OCI-LY1 (cell line): Measurements from ENCODE around the gene ZSWIM8.

Source experiments
- H2AFZ ChIP-seq: fragments of 200-600 bp; sonication (generic), shearing (Covaris generic); 2 replicates; pipeline ENCODE4 v1.6.0; 2014; ENCODE audit warnings: antibody characterized with exemption, mild to moderate bottlenecking, low read length
- H3F3A ChIP-seq: fragments of 200-600 bp; sonication (generic), shearing (Covaris generic); 2 replicates; pipeline ENCODE4 v1.6.0; 2014; ENCODE audit warnings: mild to moderate bottlenecking, antibody characterized with exemption, low read length, moderate library complexity; ENCODE audit not compliant: insufficient read depth
- H3K27ac ChIP-seq: fragments of 200-600 bp; sonication (generic); 2 replicates; pipeline ENCODE4 v1.5.1; 2014; ENCODE audit warnings: low read length, mixed run types, mild to moderate bottlenecking, low read depth; ENCODE audit not compliant: poor library complexity, severe bottlenecking
- H3K27me3 ChIP-seq: fragments of 200-600 bp; sonication (generic); 2 replicates; pipeline ENCODE4 v1.6.0; 2014; ENCODE audit warnings: antibody characterized with exemption, mild to moderate bottlenecking, low read length, moderate library complexity; ENCODE audit not compliant: insufficient read depth
- H3K36me3 ChIP-seq: fragments of 200-600 bp; sonication (generic); 2 replicates; pipeline ENCODE4 v1.6.1; 2014; ENCODE audit warnings: mild to moderate bottlenecking, antibody characterized with exemption, low read length, moderate library complexity, mixed read lengths; ENCODE audit not compliant: insufficient read depth
- H3K4me1 ChIP-seq: fragments of 200-600 bp; sonication (generic); 2 replicates; pipeline ENCODE4 v1.5.1; 2014; ENCODE audit warnings: mild to moderate bottlenecking, low read length, moderate library complexity; ENCODE audit not compliant: insufficient read depth, severe bottlenecking
- H3K4me2 ChIP-seq: fragments of 200-600 bp; sonication (generic), shearing (Covaris generic); 2 replicates; pipeline ENCODE4 v1.6.1; 2014; ENCODE audit warnings: low read length
- H3K4me3 ChIP-seq: fragments of 200-600 bp; sonication (generic); 2 replicates; pipeline ENCODE4 v1.5.1; 2014; ENCODE audit warnings: low read length, low read depth, mild to moderate bottlenecking, mixed read lengths; ENCODE audit not compliant: poor library complexity, severe bottlenecking
- H3K79me2 ChIP-seq: fragments of 200-600 bp; shearing (Covaris generic); 2 replicates; pipeline ENCODE4 v1.6.1; 2016; ENCODE audit warnings: mixed run types, low read length, mixed read lengths; ENCODE audit not compliant: insufficient read depth
- H3K9ac ChIP-seq: fragments of 200-600 bp; sonication (generic), shearing (Covaris generic); 2 replicates; pipeline ENCODE4 v1.6.1; 2014; ENCODE audit warnings: mild to moderate bottlenecking, low read length, mixed read lengths
- H3K9me2 ChIP-seq: fragments of 200-600 bp; sonication (generic), shearing (Covaris generic); 2 replicates; pipeline ENCODE4 v1.6.1; 2014; ENCODE audit warnings: low read depth, mild to moderate bottlenecking, low read length, mixed read lengths
- H3K9me3 ChIP-seq: fragments of 200-600 bp; shearing (Covaris generic); 2 replicates; pipeline ENCODE4 v1.6.1; 2014; ENCODE audit warnings: low read length, mixed read lengths
- H4K20me1 ChIP-seq: fragments of 200-600 bp; sonication (generic), shearing (Covaris generic); 2 replicates; pipeline ENCODE4 v1.6.0; 2016; ENCODE audit warnings: mild to moderate bottlenecking, low read length; ENCODE audit not compliant: insufficient read depth
- CTCF ChIP-seq: fragments of 200-600 bp; sonication (generic), shearing (Covaris generic); IDR thresholded peaks from 2 replicates; pipeline ENCODE4 v1.5.1; 2017; ENCODE audit warnings: mild to moderate bottlenecking, antibody characterized with exemption, low read length, moderate library complexity, mixed read lengths
- EZH2 ChIP-seq: fragments of 200-600 bp; sonication (generic), shearing (Covaris generic); IDR thresholded peaks from 2 replicates; pipeline ENCODE4 v1.8.0; 2017; ENCODE audit warnings: borderline replicate concordance, mixed run types, mild to moderate bottlenecking, antibody characterized with exemption, low read length, moderate library complexity, mixed read lengths

The ZSWIM8 gene

GRCh38 chr10:73779018-73779417, 6.4 kb upstream of the ZSWIM8 start:
- TF ChIP-seq EZH2 (no peak), CTCF (no peak)
- Histone ChIP-seq H3K79me2 (peaks cover 48% of the 10 kb centered on the region), H2AFZ (no peak overlapping the region), H3K9me3 (no peaks in the 10 kb centered on the region), H3K27ac (no peak overlapping the region), H3K4me1 (peaks cover 51% of the 10 kb centered on the region), H3K9me2 (no peaks in the 10 kb centered on the region), H3K4me3 (no peak overlapping the region), H3K9ac (no peak overlapping the region), H4K20me1 (no peaks in the 10 kb centered on the region), H3K27me3 (no peaks in the 10 kb centered on the region), H3F3A (0 out of 2 replicates have a peak, but pooled peaks cover 4% of the 10 kb centered on the region), H3K4me2 (no peak overlapping the region), H3K36me3 (peaks cover 45% of the 10 kb centered on the region; the same call in 1 of the 2 replicates)

DNA sequence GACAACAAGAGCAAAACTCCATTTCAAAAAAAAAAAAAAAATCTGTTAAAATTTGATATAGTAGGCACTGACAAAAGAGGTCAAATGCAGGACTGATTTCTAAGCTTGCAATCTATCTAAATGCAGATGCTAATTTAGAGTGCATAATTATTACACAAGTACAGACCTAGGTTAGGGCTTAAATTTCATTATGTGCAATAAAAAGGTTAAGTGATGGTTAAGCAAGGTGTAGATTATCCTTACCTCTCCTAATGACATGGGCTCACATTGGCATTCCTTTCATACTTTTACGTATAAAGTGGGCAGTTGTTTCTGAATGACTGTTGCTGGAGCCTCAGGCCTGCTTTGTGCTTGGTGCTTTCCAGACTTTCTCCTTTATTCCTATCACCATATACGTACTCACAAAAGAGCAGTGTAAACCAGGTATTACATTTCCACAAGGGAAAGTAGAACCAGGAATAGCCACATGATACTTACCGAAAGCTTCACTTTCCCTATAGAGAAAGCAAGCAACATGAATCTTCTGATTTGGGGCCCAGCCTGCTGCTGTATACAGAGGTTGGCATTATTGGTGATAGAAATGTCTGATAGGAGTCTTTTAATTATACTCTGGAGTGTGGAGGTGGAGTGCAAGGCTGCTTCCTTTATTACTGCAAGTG, 5.7 kb upstream of the ZSWIM8 start:
- no peaks in the 10 kb centered on the region for H3K9me2 ChIP-seq
- H3K9me3 ChIP-seq, result no peaks in the 10 kb centered on the region
- H4K20me1 ChIP-seq, result no peaks in the 10 kb centered on the region
- H3F3A ChIP-seq, result 0 out of 2 replicates have a peak, but pooled peaks cover 4% of the 10 kb centered on the region
- peaks cover 43% of the 10 kb centered on the region for H3K79me2 ChIP-seq
- H3K9ac ChIP-seq, result no peak overlapping the region
- peaks cover 52% of the 10 kb centered on the region for H3K4me1 ChIP-seq
- H3K4me3 ChIP-seq, result no peak overlapping the region
- no peak overlapping the region for H3K27ac ChIP-seq
- peaks cover 42% of the 10 kb centered on the region; the same call in 1 of the 2 replicates for H3K36me3 ChIP-seq
- H2AFZ ChIP-seq, result no peak overlapping the region
- no peaks in the 10 kb centered on the region for H3K27me3 ChIP-seq
- H3K4me2 ChIP-seq, result no peak overlapping the region
- TF ChIP-seq EZH2 (no peak), CTCF (no peak)

DNA sequence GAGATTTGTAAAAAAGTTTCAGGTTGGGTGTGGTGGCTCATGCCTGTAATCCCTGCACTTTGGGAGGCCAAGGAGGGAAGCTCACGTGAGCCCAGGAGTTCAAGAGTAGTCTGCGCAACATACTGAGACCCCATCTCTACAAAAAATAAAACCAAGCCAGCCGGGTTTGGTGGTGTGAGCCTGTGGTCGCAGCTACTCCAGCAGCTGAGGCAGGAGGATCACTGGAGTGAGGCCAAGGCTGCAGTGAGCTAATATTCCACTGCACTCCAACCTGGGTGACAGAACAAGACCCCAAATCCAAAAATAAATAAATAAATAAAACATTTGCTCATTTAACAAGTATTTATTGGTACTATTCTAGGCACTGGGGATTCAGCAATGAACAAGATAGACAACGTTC, 5.1 kb upstream of the ZSWIM8 start:
- Histone ChIP-seq H2AFZ (no peak overlapping the region), H3K4me3 (peak overlapping the region; percentile 82), H3K4me1 (peaks cover 50% of the 10 kb centered on the region)

More for the DNA sequence above, 5.1 kb upstream of the ZSWIM8 start:
- no peaks in the 10 kb centered on the region for H3K27me3 ChIP-seq
- H3F3A ChIP-seq, result 0 out of 2 replicates have a peak, but pooled peaks cover 4% of the 10 kb centered on the region
- H4K20me1 ChIP-seq, result no peaks in the 10 kb centered on the region
- peak overlapping the region; percentile 79; the same call in 1 of the 2 replicates for H3K9ac ChIP-seq
- TF ChIP-seq EZH2, result no peak
- TF ChIP-seq CTCF, result no peak
- H3K4me2 ChIP-seq, result peak overlapping the region; percentile 98
- H3K9me3 ChIP-seq, result no peaks in the 10 kb centered on the region
- peak overlapping the region; percentile 74 for H3K27ac ChIP-seq
- H3K36me3 ChIP-seq, result peaks cover 37% of the 10 kb centered on the region; the same call in 1 of the 2 replicates
- H3K79me2 ChIP-seq, result peaks cover 37% of the 10 kb centered on the region
- no peaks in the 10 kb centered on the region for H3K9me2 ChIP-seq
